Activated T-helper 1 cell treated with anti-CD3 and anti-CD28 coated beads, Interleukin-12 subunit alpha, Interleukin-12 subunit beta, Interleukin-2, Interleukin-4 antibody, amounts not matched to agents 30 ng/mL and 10 ng/mL and 1 ng/mL, durations not matched to agents 14 hours and 24 hours and 36 hours (primary cell): ENCODE results near the gene ARHGAP32. TPM values are rescaled to one million over a fixed set of nuclear protein-coding genes. Genes with fewer than 3 reads are reported as not detected.
"Not testable (repeated sequence)": the region's sequence is repeated elsewhere in the genome, so short reads cannot be mapped to it uniquely, and the experiment has no call there.

ENCODE experiments used
- DNase-seq: peaks from one replicate; pipeline ENCODE4 v3.0.0; 2021; ENCODE audit warnings: low spot score
- H3K27ac Mint-ChIP-seq: one replicate; pipeline ENCODE4 v1.8.0; 2021; ENCODE audit warnings: mild to moderate bottlenecking, mixed read lengths
- H3K27me3 Mint-ChIP-seq: one replicate; pipeline ENCODE4 v1.8.0; 2022; ENCODE audit warnings: mild to moderate bottlenecking, moderate library complexity, mixed read lengths; ENCODE audit not compliant: insufficient read depth
- H3K36me3 Mint-ChIP-seq: one replicate; pipeline ENCODE4 v1.8.0; 2021; ENCODE audit warnings: low read depth, mixed read lengths
- H3K4me1 Mint-ChIP-seq: one replicate; pipeline ENCODE4 v1.8.0; 2021; ENCODE audit warnings: low read depth, mixed read lengths
- H3K4me3 Mint-ChIP-seq: one replicate; pipeline ENCODE4 v1.8.0; 2021; ENCODE audit warnings: mild to moderate bottlenecking, moderate library complexity, mixed read lengths
- H3K9me3 Mint-ChIP-seq: one replicate; pipeline ENCODE4 v1.8.0; 2021; ENCODE audit warnings: mixed read lengths
- intact Hi-C: fragments of 100-400 bp; cut with micrococcal nuclease; formaldehyde crosslinking; loops from one replicate; pipeline ENCODE4 v1.15.1; 2024
- total RNA-seq: library from RNA; stranded (reverse); gene quantifications from 2 replicates; pipeline ENCODE4 v1.2.3, GENCODE V29; 2022

The ARHGAP32 gene
- total RNA-seq, 1 donor from 2014 or later: 4.3 TPM

GRCh38 chr11:129034001-129034400, 158.1 kb downstream of the ARHGAP32 start:
- DNase-seq: no peak
- Mint-ChIP-seq H3K9me3 (no peaks in the 10 kb centered on the region), H3K4me3 (no peak overlapping the region), H3K27ac (no peak overlapping the region), H3K27me3 (no peaks in the 10 kb centered on the region), H3K36me3 (no peaks in the 10 kb centered on the region), H3K4me1 (no peaks in the 10 kb centered on the region)
- intact Hi-C loops: no loop called here

- no peak for DNase-seq
- peaks cover 4% of the 10 kb centered on the region for H3K27me3 Mint-ChIP-seq
- no peak overlapping the region for H3K27ac Mint-ChIP-seq
- H3K4me1 Mint-ChIP-seq: peaks cover 17% of the 10 kb centered on the region
- no peaks in the 10 kb centered on the region for H3K36me3 Mint-ChIP-seq
- no peaks in the 10 kb centered on the region for H3K9me3 Mint-ChIP-seq
- intact Hi-C loops: no loop called here
- no peak overlapping the region for H3K4me3 Mint-ChIP-seq
Measured at GRCh38 chr11:129023968-129024676, 168.0 kb downstream of the ARHGAP32 start.

GRCh38 chr11:129021295-129021694, 170.8 kb downstream of the ARHGAP32 start:
- Mint-ChIP-seq H3K36me3 (no peaks in the 10 kb centered on the region), H3K9me3 (no peaks in the 10 kb centered on the region), H3K27ac (no peak overlapping the region), H3K4me1 (peaks cover 17% of the 10 kb centered on the region), H3K4me3 (no peak overlapping the region), H3K27me3 (peaks cover 4% of the 10 kb centered on the region)
- intact Hi-C loops: no loop called here
- no peak for DNase-seq

- intact Hi-C loops: no loop called here
- no peak overlapping the region for H3K4me3 Mint-ChIP-seq
- peaks cover 13% of the 10 kb centered on the region for H3K4me1 Mint-ChIP-seq
- no peak overlapping the region for H3K27ac Mint-ChIP-seq
- no peaks in the 10 kb centered on the region for H3K9me3 Mint-ChIP-seq
- no peak for DNase-seq
- peaks cover 1% of the 10 kb centered on the region for H3K27me3 Mint-ChIP-seq
- no peaks in the 10 kb centered on the region for H3K36me3 Mint-ChIP-seq
Measured at GRCh38 chr11:129018991-129019390, 173.1 kb downstream of the ARHGAP32 start.

- Mint-ChIP-seq H3K27ac (no peak overlapping the region), H3K36me3 (no peaks in the 10 kb centered on the region), H3K9me3 (no peaks in the 10 kb centered on the region), H3K27me3 (peaks cover 1% of the 10 kb centered on the region), H3K4me1 (peaks cover 9% of the 10 kb centered on the region), H3K4me3 (no peak overlapping the region)
- intact Hi-C loops: no loop called here
- no peak for DNase-seq
Measured at GRCh38 chr11:129018126-129018525, 174.0 kb downstream of the ARHGAP32 start.

GRCh38 chr11:129013737-129014475, 178.2 kb downstream of the ARHGAP32 start:
- no peak for DNase-seq
- no peaks in the 10 kb centered on the region for H3K9me3 Mint-ChIP-seq
- H3K4me3 Mint-ChIP-seq: no peak overlapping the region
- intact Hi-C loops: no loop called here
- H3K4me1 Mint-ChIP-seq: no peaks in the 10 kb centered on the region
- H3K36me3 Mint-ChIP-seq: no peaks in the 10 kb centered on the region
- H3K27me3 Mint-ChIP-seq: no peaks in the 10 kb centered on the region
- no peak overlapping the region for H3K27ac Mint-ChIP-seq

- intact Hi-C loops: no loop called here
- Mint-ChIP-seq H3K9me3 (no peaks in the 10 kb centered on the region), H3K27ac (no peak overlapping the region), H3K36me3 (no peaks in the 10 kb centered on the region), H3K4me1 (no peaks in the 10 kb centered on the region), H3K4me3 (no peak overlapping the region), H3K27me3 (no peaks in the 10 kb centered on the region)
- no peak for DNase-seq
Measured at GRCh38 chr11:129012880-129013279, 179.2 kb downstream of the ARHGAP32 start.

- Mint-ChIP-seq H3K9me3 (peaks cover 20% of the 10 kb centered on the region), H3K27ac (no peak overlapping the region), H3K4me1 (no peaks in the 10 kb centered on the region), H3K27me3 (peaks cover 7% of the 10 kb centered on the region), H3K36me3 (no peaks in the 10 kb centered on the region), H3K4me3 (no peak overlapping the region)
- intact Hi-C loops: no loop called here
- no peak for DNase-seq
Measured at GRCh38 chr11:129006161-129006560, 186.0 kb downstream of the ARHGAP32 start.

- not testable (repeated sequence) for H3K4me3 Mint-ChIP-seq, H3K36me3 Mint-ChIP-seq, DNase-seq
Measured at GRCh38 chr11:128999165-128999564, 193.0 kb downstream of the ARHGAP32 start.

GRCh38 chr11:128988242-128988970, 203.7 kb downstream of the ARHGAP32 start:
- Mint-ChIP-seq H3K4me1 (peaks cover 20% of the 10 kb centered on the region), H3K27ac (no peak overlapping the region), H3K4me3 (no peak overlapping the region), H3K27me3 (no peaks in the 10 kb centered on the region), H3K36me3 (no peaks in the 10 kb centered on the region), H3K9me3 (peaks cover 6% of the 10 kb centered on the region)
- no peak for DNase-seq
- intact Hi-C loops: no loop called here

More at GRCh38 chr11:128999165-128999564, 193.0 kb downstream of the ARHGAP32 start:
- intact Hi-C loops, H3K27me3 Mint-ChIP-seq, H3K4me1 Mint-ChIP-seq, H3K27ac Mint-ChIP-seq: not testable (repeated sequence)
- H3K9me3 Mint-ChIP-seq: peaks cover 28% of the 10 kb centered on the region

GRCh38 chr11:128985880-128986279, 206.2 kb downstream of the ARHGAP32 start:
- no peaks in the 10 kb centered on the region for H3K27me3 Mint-ChIP-seq
- DNase-seq: no peak
- H3K9me3 Mint-ChIP-seq: peaks cover 6% of the 10 kb centered on the region
- peaks cover 13% of the 10 kb centered on the region for H3K4me1 Mint-ChIP-seq
- H3K4me3 Mint-ChIP-seq: no peak overlapping the region
- H3K27ac Mint-ChIP-seq: no peak overlapping the region
- no peaks in the 10 kb centered on the region for H3K36me3 Mint-ChIP-seq
- intact Hi-C loops: no loop called here

GRCh38 chr11:128983023-128983422, 209.1 kb downstream of the ARHGAP32 start:
- peaks cover 13% of the 10 kb centered on the region for H3K4me1 Mint-ChIP-seq
- H3K27ac Mint-ChIP-seq: no peak overlapping the region
- intact Hi-C loops: no loop called here
- no peak overlapping the region for H3K4me3 Mint-ChIP-seq
- no peaks in the 10 kb centered on the region for H3K27me3 Mint-ChIP-seq
- no peaks in the 10 kb centered on the region for H3K9me3 Mint-ChIP-seq
- no peaks in the 10 kb centered on the region for H3K36me3 Mint-ChIP-seq
- DNase-seq: no peak

- Mint-ChIP-seq H3K27me3 (no peaks in the 10 kb centered on the region), H3K4me1 (peaks cover 11% of the 10 kb centered on the region)
Measured at GRCh38 chr11:128981254-128981653, 210.9 kb downstream of the ARHGAP32 start.

More at GRCh38 chr11:128981254-128981653, 210.9 kb downstream of the ARHGAP32 start:
- intact Hi-C loops: no loop called here
- no peaks in the 10 kb centered on the region for H3K9me3 Mint-ChIP-seq
- no peak overlapping the region for H3K4me3 Mint-ChIP-seq
- H3K36me3 Mint-ChIP-seq: peaks cover 2% of the 10 kb centered on the region
- no peak overlapping the region for H3K27ac Mint-ChIP-seq
- DNase-seq: no peak
